22Rv1 (cell line): ENCODE data around the gene TADA3.

Source experiments
- ZFX ChIP-seq: fragments of 450-650 bp; IDR thresholded peaks from 2 replicates; pipeline ENCODE4 v1.6.1; 2017; ENCODE audit warnings: antibody characterized with exemption, borderline replicate concordance
- TF ChIP-seq, protein P1 (sequence below): fragments of 450-650 bp; IDR thresholded peaks from 2 replicates; pipeline ENCODE4 v1.5.1; 2017; ENCODE audit warnings: mild to moderate bottlenecking

DNA sequence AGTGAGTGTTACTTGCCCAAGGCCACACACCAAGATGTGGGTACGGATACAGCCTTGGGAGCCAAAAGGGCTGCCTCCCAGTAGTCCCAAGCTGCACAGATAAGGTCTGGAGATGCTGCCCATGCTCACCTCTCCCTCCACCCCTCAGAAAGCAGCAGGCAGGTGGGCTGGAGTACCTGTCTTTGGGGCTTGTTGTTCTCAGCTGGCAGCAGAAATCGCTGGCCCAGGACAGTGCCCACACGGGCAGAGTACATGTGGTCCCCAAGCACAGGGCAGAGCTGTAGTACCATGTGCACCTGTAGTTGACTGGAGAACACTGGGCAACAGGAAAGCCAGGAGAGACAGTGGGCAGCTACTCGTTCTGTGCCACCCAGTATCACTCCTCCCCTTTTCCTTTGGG is 46.6 kb upstream of the TADA3 start:
- TF ChIP-seq, protein P1, sequence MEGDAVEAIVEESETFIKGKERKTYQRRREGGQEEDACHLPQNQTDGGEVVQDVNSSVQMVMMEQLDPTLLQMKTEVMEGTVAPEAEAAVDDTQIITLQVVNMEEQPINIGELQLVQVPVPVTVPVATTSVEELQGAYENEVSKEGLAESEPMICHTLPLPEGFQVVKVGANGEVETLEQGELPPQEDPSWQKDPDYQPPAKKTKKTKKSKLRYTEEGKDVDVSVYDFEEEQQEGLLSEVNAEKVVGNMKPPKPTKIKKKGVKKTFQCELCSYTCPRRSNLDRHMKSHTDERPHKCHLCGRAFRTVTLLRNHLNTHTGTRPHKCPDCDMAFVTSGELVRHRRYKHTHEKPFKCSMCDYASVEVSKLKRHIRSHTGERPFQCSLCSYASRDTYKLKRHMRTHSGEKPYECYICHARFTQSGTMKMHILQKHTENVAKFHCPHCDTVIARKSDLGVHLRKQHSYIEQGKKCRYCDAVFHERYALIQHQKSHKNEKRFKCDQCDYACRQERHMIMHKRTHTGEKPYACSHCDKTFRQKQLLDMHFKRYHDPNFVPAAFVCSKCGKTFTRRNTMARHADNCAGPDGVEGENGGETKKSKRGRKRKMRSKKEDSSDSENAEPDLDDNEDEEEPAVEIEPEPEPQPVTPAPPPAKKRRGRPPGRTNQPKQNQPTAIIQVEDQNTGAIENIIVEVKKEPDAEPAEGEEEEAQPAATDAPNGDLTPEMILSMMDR, result no peak
- no peak for TF ChIP-seq ZFX
